ENCODE results near the gene SPRY1. TPM values are rescaled to one million over a fixed set of nuclear protein-coding genes. Genes with fewer than 3 reads are reported as not detected.

Gene SPRY1
- total and polyA plus RNA-seq, 4 donors: 11.1 to 20.3 (median 12.4) TPM

GRCh38 chr4:123417813-123418212 lies 21.2 kb downstream of the SPRY1 start:
- Histone ChIP-seq H3K4me3 (ENCODE audit: low read depth in 1 of 3, low read length in 3 of 3) (no peak overlapping the region), H3K9me3 (ENCODE audit: control insufficient read depth in 4 of 4, low read length in 3 of 4) (no peaks in the 10 kb centered on the region), H3K27me3 (ENCODE audit: control insufficient read depth in 4 of 4, insufficient read depth in 4 of 4, low read length in 3 of 4) (no peaks in the 10 kb centered on the region), H3K4me1 (ENCODE audit: control insufficient read depth in 4 of 4, insufficient read depth in 4 of 4, low read length in 3 of 4) (peaks cover 3 to 14% (median 8%) of the 10 kb centered on the region in 4 donors), H3K9ac (ENCODE audit: low read depth in 1 of 2, low read length in 2 of 2) (no peak overlapping the region), H3K27ac (ENCODE audit: low read depth in 1 of 2, low read length in 2 of 2) (no peak overlapping the region), H3K36me3 (ENCODE audit: control insufficient read depth in 4 of 4, insufficient read depth in 3 of 4, low read depth in 1 of 4, low read length in 3 of 4) (no peaks in the 10 kb centered on the region)
- 58% methylated on average over 2 of the region's 2 CpGs for WGBS
- no peak for DNase-seq (ENCODE audit: low spot score)
- no peak for TF ChIP-seq MAX (IDR thresholded peaks at IDR 0.05)
- no peak for TF ChIP-seq RXRA (IDR thresholded peaks at IDR 0.05)
- TF ChIP-seq TAF1 (conservative IDR thresholded peaks at IDR 0.05): no peak
- TF ChIP-seq HNF4A (conservative IDR thresholded peaks at IDR 0.05): no peak
- TF ChIP-seq ATF3 (IDR thresholded peaks at IDR 0.05): no peak
- TF ChIP-seq CTCF (IDR thresholded peaks at IDR 0.05; ENCODE audit: low read depth, low read length, missing input control): no peak
- TF ChIP-seq ZBTB33 (IDR thresholded peaks at IDR 0.05): no peak
- TF ChIP-seq JUND (IDR thresholded peaks at IDR 0.05): no peak
- no peak for TF ChIP-seq SP1 (IDR thresholded peaks at IDR 0.05)
- TF ChIP-seq EGR1 (IDR thresholded peaks at IDR 0.05; ENCODE audit: low read depth in 2 of 2): no peak
- TF ChIP-seq RAD21 (IDR thresholded peaks at IDR 0.05): no peak
- no peak for TF ChIP-seq YY1 (IDR thresholded peaks at IDR 0.05)
- no peak for TF ChIP-seq FOXA1 (IDR thresholded peaks at IDR 0.05)
- no peak for TF ChIP-seq REST (IDR thresholded peaks at IDR 0.05)
- TF ChIP-seq GABPA (IDR thresholded peaks at IDR 0.05 in 1 of 2, conservative IDR thresholded peaks at IDR 0.05 in 1 of 2): no peak
- no peak for TF ChIP-seq NR2F2 (IDR thresholded peaks at IDR 0.05)
- TF ChIP-seq FOXA2 (IDR thresholded peaks at IDR 0.05): no peak
- no peak for TF ChIP-seq HNF4G (IDR thresholded peaks at IDR 0.05)

Measured in liver (tissue), 9 donors.